ENCODE measurements around the gene JMJD8. TPM values are rescaled to one million over a fixed set of nuclear protein-coding genes. Genes with fewer than 3 reads are reported as not detected.

JMJD8 gene
- total RNA-seq, 1 donor from 2014 or later: 47.0 TPM

- Mint-ChIP-seq H3K4me1 (peaks cover 16% of the 10 kb centered on the region), H3K4me3 (no peak overlapping the region), H3K27ac (no peak overlapping the region), H3K36me3 (ENCODE audit: low read depth) (no peaks in the 10 kb centered on the region), H3K9me3 (no peaks in the 10 kb centered on the region), H3K27me3 (no peaks in the 10 kb centered on the region)
- no peak for TF ChIP-seq CTCF (IDR thresholded peaks at IDR 0.05)
- ChIA-PET CTCF (no interaction called here), POLR2A (no interaction called here)
- intact Hi-C loops (cut with micrococcal nuclease): no loop called here
- ATAC-seq (ENCODE audit: low read depth): no peak
- DNase-seq: no peak
Observed at GRCh38 chr16:651844-652243, 32.3 kb downstream of the JMJD8 start.

- ATAC-seq (ENCODE audit: low read depth) (peak; percentile 6), DNase-seq (no peak)
- Mint-ChIP-seq H3K9me3 (no peaks in the 10 kb centered on the region), H3K36me3 (ENCODE audit: low read depth) (no peaks in the 10 kb centered on the region), H3K4me3 (peak overlapping the region; percentile 66), H3K27me3 (no peaks in the 10 kb centered on the region), H3K27ac (no peak overlapping the region), H3K4me1 (peaks cover 20% of the 10 kb centered on the region)
- TF ChIP-seq CTCF (IDR thresholded peaks at IDR 0.05): no peak
- ChIA-PET POLR2A (interaction anchor here (0.6 to 4.0 kb wide), 7 partner anchors 10 to 1610 kb away, joined by 3 to 13 read pairs (median 4); partner anchors contain the start of gene STUB1), CTCF (no interaction called here)
- intact Hi-C loops (cut with micrococcal nuclease): loop anchor here (1.0 to 2.0 kb wide), 4 partner anchors 11 to 35 kb away; partner anchors contain the start of genes JMJD8, METTL26 and RHOT2
Observed at GRCh38 chr16:649631-650030, 34.5 kb downstream of the JMJD8 start.

- TF ChIP-seq CTCF (IDR thresholded peaks at IDR 0.05): no peak
- intact Hi-C loops (cut with micrococcal nuclease): loop anchor here (1.0 to 2.0 kb wide), 4 partner anchors 11 to 35 kb away; partner anchors contain the start of genes JMJD8, METTL26 and RHOT2
- ChIA-PET POLR2A (interaction anchor here (0.6 to 4.0 kb wide), 7 partner anchors 10 to 61 kb away, joined by 3 to 13 read pairs (median 4); partner anchors contain the start of genes METTL26 and STUB1), CTCF (interaction anchor here (1.2 kb wide), 1 partner anchor 56 kb away, joined by 4 read pairs; no protein-coding TSS in a partner anchor)
- DNase-seq (peak; percentile 93), ATAC-seq (ENCODE audit: low read depth) (peak; percentile 85)
- no peaks in the 10 kb centered on the region for H3K27me3 Mint-ChIP-seq
- peak within 1 kb of the TSS; percentile 84 for H3K4me3 Mint-ChIP-seq
- H3K9me3 Mint-ChIP-seq: no peaks in the 10 kb centered on the region
- H3K4me1 Mint-ChIP-seq: peaks cover 22% of the 10 kb centered on the region
- peak within 1 kb of the TSS; percentile 85 for H3K27ac Mint-ChIP-seq
- H3K36me3 Mint-ChIP-seq (ENCODE audit: low read depth): no peaks in the 10 kb centered on the region
Observed at GRCh38 chr16:648781-649589, 35.1 kb downstream of the JMJD8 start, which contains the start of gene WDR90. TSS of gene WDR90 (plus strand) at chr16:649365. CDS start at chr16:649417, 52 bp downstream.

GRCh38 chr16:648071-648780, 35.9 kb downstream of the JMJD8 start:
- ChIA-PET CTCF (interaction anchor here (0.6 to 1.2 kb wide), 2 partner anchors 8 to 55 kb away, joined by 3 to 4 read pairs; no protein-coding TSS in a partner anchor), POLR2A (interaction anchor here (0.5 to 4.0 kb wide), 3 partner anchors 12 to 261 kb away, joined by 5 to 13 read pairs (median 10); partner anchors contain the start of genes METTL26 and STUB1)
- Mint-ChIP-seq H3K27me3 (no peaks in the 10 kb centered on the region), H3K9me3 (no peaks in the 10 kb centered on the region), H3K36me3 (ENCODE audit: low read depth) (no peaks in the 10 kb centered on the region), H3K4me1 (peaks cover 25% of the 10 kb centered on the region), H3K27ac (peak overlapping the region; percentile 85), H3K4me3 (peak overlapping the region; percentile 84)
- intact Hi-C loops (cut with micrococcal nuclease): loop anchor here (2.0 kb wide), 1 partner anchor 21 kb away; the partner anchor contains the start of gene RHOT2
- no peak for DNase-seq
- TF ChIP-seq CTCF (IDR thresholded peaks at IDR 0.05): no peak
- ATAC-seq (ENCODE audit: low read depth): peak; percentile 13

All from activated B cell treated with CpG ODN at 0.5 μM for 24 hours (primary cell).